Measurements from ENCODE around the gene WIZ.
"Not testable (repeated sequence)": the region's sequence is repeated elsewhere in the genome, so short reads cannot be mapped to it uniquely, and the experiment has no call there.

WIZ gene

DNA sequence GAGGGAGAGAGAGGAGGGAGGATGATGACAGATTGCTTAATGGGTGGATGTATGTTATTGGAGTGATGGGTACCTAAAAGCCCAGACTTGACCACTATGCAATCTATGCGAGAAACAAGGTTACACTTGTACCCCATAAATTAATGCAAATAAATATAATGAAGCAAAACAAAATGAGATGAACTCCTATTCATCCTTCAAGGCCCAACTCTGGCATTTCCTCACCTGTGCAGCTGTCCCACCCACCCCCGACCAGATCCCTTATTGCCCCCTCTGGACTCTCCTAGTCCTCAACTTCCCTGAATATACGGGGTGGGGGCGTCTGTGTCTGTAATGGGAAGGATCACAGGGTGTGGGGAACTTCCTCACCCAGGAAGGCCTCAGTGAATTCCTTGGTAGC, 25.4 kb upstream of the WIZ start:
- Histone ChIP-seq H3K4me1 (ENCODE audit: insufficient read depth, low read length) (no peaks in the 10 kb centered on the region), H3K9me3 (ENCODE audit: control insufficient read depth, insufficient read depth, low read length) (no peaks in the 10 kb centered on the region), H3K36me3 (ENCODE audit: insufficient read depth, low read length) (no peaks in the 10 kb centered on the region), H3K9ac (ENCODE audit: low read depth, low read length) (no peak overlapping the region)

DNA sequence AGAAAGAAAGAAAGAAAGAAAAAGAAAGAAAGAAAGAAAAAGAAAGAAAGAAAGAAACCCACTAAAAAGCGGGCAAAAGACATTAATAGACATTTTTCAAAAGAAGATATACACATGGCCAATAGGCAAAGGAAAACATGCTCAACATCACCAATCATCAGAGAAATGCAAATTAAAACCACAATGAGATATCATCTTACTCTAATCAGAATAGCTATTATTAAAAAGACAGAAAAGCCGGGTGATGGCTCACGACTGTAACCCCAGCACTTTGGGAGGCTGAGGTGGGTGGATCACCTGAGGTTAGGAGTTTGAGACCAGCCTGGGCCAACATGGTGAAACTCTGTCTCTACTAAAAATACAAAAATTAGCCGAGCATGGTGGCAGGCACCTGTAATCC, 24.1 kb upstream of the WIZ start:
- H3K4me1 ChIP-seq (ENCODE audit: insufficient read depth, low read length) = not testable (repeated sequence)

DNA sequence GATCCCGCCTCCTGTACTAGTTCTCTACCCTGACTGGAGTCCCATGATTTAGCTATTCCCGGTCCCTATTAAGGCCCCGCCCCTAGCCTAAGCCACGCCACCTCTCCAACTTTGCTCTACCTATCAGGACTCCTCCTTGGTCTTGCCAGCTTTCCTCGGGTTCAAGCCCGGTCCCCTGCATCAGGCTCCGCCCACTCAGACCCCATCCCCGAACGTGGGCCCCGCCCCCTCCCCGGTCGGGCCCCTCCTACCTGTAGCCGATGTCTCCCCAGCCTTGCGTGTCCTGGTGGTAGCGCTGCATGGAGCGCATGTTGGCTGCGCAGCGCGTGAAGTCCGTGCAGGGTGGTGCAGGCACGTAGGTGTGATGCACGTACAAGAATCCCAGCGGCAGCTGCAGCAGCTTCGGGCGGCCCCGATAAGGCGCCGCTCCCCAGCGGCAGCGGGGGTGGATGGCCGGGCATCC, 21.9 kb upstream of the WIZ start:
- H3K36me3 ChIP-seq (ENCODE audit: insufficient read depth, low read length) = no peaks in the 10 kb centered on the region
- H3K9me3 ChIP-seq (ENCODE audit: control insufficient read depth, insufficient read depth, low read length) = no peaks in the 10 kb centered on the region
- H3K9ac ChIP-seq (ENCODE audit: low read depth, low read length) = peak overlapping the region; percentile 58; the same call in 1 of the 2 replicates
- peaks cover 5% of the 10 kb centered on the region; the same call in 1 of the 2 replicates for H3K4me1 ChIP-seq (ENCODE audit: insufficient read depth, low read length)

More for the DNA sequence above, 24.1 kb upstream of the WIZ start:
- H3K9me3 ChIP-seq (ENCODE audit: control insufficient read depth, insufficient read depth, low read length); H3K36me3 ChIP-seq (ENCODE audit: insufficient read depth, low read length); H3K9ac ChIP-seq (ENCODE audit: low read depth, low read length): not testable (repeated sequence)

DNA sequence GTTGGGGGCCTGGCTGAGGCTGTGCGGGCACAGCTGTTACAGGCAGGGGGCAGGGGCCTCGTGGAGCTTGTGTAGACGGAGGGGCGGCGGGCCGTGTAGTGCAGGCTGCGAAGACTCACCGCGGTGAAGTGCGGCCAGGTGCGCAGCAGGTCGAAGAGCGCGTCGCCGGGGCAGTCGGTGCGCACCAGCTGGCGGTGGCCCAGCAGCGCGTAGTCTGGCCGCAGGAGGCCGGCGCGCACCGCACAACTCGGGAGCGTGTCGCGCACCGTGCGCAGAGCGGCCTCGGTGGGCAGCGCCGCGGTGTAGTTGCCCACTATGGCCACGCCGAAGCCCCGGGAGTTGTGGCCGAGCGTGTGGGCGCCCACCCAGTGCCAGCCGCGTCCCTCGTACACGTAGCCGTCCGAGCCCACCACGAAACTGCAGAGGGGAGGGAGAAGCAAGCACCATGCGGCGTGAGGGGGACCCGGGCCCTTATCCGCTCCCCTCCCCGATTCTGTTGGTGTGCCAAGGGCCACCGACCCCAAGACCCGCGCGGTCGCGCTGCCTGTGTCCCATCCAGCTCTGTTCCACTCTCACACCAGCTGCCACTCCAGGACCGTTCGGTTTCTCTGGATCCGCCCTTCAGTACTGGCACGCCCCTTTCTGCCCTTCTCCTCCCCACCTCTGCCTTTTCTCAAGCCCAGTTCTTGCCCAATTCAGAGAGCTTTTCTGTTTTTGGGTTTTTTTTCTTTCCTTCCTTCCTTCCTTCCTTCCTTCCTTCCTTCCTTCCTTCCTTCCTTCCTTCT, 19.9 kb upstream of the WIZ start:
- peak overlapping the region; percentile 47; the same call in 1 of the 2 replicates for H3K9ac ChIP-seq (ENCODE audit: low read depth, low read length)

DNA sequence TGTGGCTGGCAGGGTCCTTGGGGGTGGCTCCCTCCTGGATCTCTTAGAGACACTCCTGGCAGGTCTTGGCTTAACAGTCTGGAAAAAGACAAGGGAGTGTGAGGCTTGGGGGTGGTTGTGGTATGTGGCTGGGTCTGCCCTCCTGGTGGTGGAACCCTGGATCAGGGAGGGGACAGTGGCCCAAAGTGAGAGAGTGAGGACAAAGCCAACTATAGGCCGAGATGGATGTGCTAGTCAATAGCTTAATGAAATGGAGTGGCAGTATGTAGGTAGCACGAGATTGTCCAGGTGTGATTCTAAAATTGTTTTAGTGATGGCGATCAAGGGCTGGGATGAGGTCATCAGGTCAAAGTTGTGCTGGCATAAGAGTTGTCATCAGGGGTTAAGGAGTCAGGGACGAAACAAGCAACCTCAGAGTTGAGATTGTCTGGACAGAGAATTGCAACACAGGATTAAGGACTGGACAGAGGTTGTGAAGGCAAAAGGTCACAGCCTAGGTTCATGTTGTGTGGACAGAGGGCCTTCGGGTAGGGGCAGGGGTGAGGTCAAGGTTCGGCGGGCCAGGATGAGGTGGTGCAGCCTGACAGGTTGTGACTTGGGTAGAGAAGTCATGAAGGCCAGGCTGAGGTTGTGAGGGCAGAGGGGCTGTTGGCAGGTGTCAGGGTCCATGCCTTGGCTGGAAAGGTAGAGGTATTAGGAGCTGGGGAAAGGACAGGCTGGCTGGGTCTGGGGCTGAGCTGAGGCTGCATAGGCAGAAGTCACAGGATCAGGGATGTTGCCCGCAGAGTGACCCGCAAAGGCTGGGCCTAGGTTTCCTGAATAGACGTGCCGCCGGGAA, 19.1 kb upstream of the WIZ start:
- no peaks in the 10 kb centered on the region for H3K36me3 ChIP-seq (ENCODE audit: insufficient read depth, low read length)
- peak overlapping the region; percentile 47; the same call in 1 of the 2 replicates for H3K9ac ChIP-seq (ENCODE audit: low read depth, low read length)
- no peaks in the 10 kb centered on the region for H3K9me3 ChIP-seq (ENCODE audit: control insufficient read depth, insufficient read depth, low read length)
- H3K4me1 ChIP-seq (ENCODE audit: insufficient read depth, low read length) = peaks cover 5% of the 10 kb centered on the region; the same call in 1 of the 2 replicates

More for the DNA sequence above, 19.9 kb upstream of the WIZ start:
- Histone ChIP-seq H3K36me3 (ENCODE audit: insufficient read depth, low read length) (no peaks in the 10 kb centered on the region), H3K4me1 (ENCODE audit: insufficient read depth, low read length) (peaks cover 5% of the 10 kb centered on the region; the same call in 1 of the 2 replicates), H3K9me3 (ENCODE audit: control insufficient read depth, insufficient read depth, low read length) (no peaks in the 10 kb centered on the region)

DNA sequence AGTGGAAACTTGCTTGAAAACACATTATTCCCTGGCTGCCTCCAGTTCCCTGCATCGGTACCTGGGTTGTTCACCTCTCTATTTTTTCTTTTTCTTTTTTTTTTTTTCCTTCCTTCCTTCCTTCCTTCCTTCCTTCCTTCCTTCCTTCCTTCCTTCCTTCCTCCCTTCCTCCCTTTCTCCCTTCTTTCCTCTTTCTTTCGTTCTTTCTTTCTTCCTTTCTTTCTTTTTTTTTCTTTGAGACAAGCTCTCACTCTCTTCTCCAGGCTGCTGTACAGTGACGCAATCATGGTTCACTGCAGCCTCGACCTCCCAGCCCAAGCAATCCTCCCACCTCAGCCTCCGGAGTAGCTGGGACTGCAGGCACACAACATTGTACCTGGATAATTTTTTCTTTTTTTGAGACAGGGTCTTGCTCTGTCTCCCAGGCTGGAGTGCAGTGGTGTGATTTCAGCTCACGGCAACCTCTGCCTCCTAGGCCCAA, 18.0 kb upstream of the WIZ start:
- H3K36me3 ChIP-seq (ENCODE audit: insufficient read depth, low read length) = no peaks in the 10 kb centered on the region
- H3K9ac ChIP-seq (ENCODE audit: low read depth, low read length) = no peak overlapping the region
- peaks cover 5% of the 10 kb centered on the region; the same call in 1 of the 2 replicates for H3K4me1 ChIP-seq (ENCODE audit: insufficient read depth, low read length)
- no peaks in the 10 kb centered on the region for H3K9me3 ChIP-seq (ENCODE audit: control insufficient read depth, insufficient read depth, low read length)

DNA sequence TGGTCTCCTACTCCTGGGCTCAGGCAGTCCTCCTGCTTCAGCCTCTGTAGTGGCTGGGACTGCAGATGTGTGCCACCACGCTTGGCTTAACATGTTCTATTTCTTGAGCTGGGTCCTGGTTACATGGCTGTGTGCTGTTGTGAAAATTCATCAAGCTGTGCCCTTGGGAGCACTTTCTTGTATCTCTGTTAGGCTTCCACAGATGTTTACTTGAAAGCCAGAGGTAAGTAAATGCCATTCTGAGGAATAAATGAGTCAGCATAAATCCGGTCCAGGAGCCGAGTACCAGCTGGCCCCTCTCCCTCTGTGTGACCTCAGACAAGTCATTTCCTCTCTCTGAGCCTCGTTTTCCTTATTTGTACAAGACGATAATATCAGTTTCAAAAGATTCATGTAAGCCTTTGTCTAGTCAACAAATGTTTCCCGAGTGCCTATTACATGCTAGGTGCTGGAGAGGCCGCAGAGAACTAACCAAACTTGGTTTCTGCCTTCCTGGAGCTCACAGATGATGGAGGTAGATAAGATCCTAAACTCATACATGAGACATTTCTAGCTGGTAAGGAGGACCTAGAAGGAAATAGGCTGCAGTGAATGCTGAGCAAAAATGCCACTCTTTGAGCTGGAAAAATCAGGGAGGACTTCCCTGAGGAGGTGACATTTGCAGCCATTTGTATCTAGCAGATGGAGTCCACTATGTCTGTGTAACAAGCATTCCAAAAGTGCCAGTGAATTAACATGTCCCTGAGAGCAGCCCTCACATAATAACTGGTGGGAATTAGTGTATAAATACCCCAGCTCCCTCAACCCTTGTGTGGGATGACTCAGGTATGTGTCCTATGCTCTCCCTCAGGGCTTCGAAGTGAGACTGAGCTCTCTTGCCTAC, 17.3 kb upstream of the WIZ start:
- H3K4me1 ChIP-seq (ENCODE audit: insufficient read depth, low read length) = peaks cover 5% of the 10 kb centered on the region; the same call in 1 of the 2 replicates
- no peaks in the 10 kb centered on the region for H3K9me3 ChIP-seq (ENCODE audit: control insufficient read depth, insufficient read depth, low read length)
- no peak overlapping the region for H3K9ac ChIP-seq (ENCODE audit: low read depth, low read length)
- no peaks in the 10 kb centered on the region for H3K36me3 ChIP-seq (ENCODE audit: insufficient read depth, low read length)

DNA sequence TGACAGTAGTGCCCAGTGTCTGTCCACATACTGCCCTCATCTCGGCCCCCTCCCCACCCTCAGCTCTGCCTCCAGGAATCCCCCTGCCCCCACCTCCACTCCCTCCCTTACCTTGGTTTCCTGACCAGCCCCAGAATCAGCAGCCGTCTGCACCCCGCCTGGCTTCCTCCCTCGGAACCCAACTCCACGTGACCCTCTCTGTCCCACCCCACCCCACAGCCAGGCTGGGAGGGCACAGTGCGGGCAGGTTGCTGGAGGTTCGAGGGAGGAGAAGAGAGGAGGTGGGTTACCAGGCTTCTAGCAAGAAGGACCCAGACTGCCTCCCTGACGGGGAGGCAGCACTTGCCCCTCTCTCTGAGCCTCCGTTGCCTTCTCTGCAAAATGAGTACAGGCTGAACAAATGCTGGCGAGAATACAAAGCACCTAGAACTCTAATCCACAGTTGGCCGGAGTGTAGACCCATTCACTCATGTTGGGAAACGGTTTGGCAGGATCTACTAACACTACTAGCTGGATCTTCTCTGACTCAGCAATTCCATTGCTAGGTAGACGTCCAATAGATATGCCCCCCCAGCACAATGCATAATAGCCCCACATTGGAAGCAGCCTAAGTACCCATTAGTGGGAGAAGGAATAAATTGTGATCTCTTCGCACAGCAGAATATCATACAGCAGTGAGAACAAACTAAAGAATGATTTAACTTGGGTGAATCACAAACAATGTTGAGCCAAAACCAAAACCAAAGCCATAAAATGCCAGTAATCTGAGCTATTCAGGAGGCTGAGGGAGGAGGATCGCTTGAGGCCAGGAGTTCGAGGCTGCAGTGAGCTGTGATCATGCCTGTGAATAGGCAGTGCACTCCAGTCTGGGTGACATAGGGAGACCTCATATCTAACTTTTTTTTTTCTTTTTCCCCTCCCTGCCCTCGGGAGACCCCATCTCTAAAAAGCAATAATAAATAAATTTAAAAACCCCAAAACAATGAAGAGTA, 14.9 kb upstream of the WIZ start, which contains the start of gene RASAL3:
RASAL3 (minus strand) TSS at position 151 of the 992 bp plus-strand sequence. CDS start 186 bp downstream, outside the sequence.
- H3K4me1 ChIP-seq (ENCODE audit: insufficient read depth, low read length) = peaks cover 5% of the 10 kb centered on the region; the same call in 1 of the 2 replicates
- H3K9ac ChIP-seq (ENCODE audit: low read depth, low read length) = peak within 1 kb of the TSS; percentile 53; the same call in 1 of the 2 replicates
- no peaks in the 10 kb centered on the region for H3K36me3 ChIP-seq (ENCODE audit: insufficient read depth, low read length)
- no peaks in the 10 kb centered on the region for H3K9me3 ChIP-seq (ENCODE audit: control insufficient read depth, insufficient read depth, low read length)

DNA sequence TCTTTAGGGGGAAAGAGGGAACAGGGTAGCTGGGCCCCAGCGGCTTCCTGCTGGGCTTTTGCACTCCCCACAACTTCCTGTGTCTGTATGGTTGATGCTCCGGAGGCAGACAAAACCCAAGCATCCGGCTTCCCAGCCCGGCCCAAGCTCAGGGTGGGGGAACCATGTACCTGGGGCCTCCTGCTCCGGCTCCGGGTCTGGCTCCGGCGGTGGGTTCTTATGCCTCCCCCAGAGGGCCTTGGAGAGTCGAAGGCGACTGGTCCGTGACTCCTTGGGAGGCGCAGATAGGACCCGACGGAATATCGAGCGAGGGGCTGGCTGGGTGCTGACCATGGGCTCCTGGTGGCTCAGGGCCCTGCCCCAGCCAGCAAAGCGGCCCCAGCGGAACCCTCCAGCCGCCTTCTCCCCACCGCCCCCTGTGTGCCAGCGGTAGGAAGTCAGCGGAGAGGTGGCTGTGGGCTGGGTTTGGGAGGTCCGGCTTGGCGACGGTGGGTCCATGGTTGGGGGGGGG, 14.2 kb upstream of the WIZ start:
- H3K9me3 ChIP-seq (ENCODE audit: control insufficient read depth, insufficient read depth, low read length) = no peaks in the 10 kb centered on the region
- peak overlapping the region; percentile 53; the same call in 1 of the 2 replicates for H3K9ac ChIP-seq (ENCODE audit: low read depth, low read length)
- H3K36me3 ChIP-seq (ENCODE audit: insufficient read depth, low read length) = no peaks in the 10 kb centered on the region
- H3K4me1 ChIP-seq (ENCODE audit: insufficient read depth, low read length) = 0 out of 2 replicates have a peak, but pooled peaks cover under 1% of the 10 kb centered on the region

DNA sequence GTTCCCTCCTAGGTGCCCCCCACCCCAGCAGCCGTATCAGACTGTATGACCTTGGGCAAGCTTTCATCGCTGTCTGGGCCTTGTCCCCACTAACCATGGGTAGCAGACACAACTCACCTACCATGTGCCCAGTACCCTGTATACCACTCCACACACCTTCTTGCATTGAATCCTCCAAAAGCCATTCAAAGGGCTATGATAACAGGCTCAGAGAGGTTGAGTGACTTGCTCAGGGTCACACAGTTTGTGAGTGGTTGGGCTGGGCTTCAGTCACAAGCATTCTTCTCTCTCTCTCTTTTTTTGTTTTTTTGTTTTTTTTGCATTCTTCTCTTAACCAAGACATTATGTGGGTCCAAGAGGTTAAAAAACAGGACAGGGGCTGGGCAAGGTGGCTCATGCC, 11.9 kb upstream of the WIZ start:
- Histone ChIP-seq H3K4me1 (ENCODE audit: insufficient read depth, low read length) (no peaks in the 10 kb centered on the region; the same call in 1 of the 2 replicates), H3K9me3 (ENCODE audit: control insufficient read depth, insufficient read depth, low read length) (no peaks in the 10 kb centered on the region), H3K36me3 (ENCODE audit: insufficient read depth, low read length) (no peaks in the 10 kb centered on the region), H3K9ac (ENCODE audit: low read depth, low read length) (no peak overlapping the region)

DNA sequence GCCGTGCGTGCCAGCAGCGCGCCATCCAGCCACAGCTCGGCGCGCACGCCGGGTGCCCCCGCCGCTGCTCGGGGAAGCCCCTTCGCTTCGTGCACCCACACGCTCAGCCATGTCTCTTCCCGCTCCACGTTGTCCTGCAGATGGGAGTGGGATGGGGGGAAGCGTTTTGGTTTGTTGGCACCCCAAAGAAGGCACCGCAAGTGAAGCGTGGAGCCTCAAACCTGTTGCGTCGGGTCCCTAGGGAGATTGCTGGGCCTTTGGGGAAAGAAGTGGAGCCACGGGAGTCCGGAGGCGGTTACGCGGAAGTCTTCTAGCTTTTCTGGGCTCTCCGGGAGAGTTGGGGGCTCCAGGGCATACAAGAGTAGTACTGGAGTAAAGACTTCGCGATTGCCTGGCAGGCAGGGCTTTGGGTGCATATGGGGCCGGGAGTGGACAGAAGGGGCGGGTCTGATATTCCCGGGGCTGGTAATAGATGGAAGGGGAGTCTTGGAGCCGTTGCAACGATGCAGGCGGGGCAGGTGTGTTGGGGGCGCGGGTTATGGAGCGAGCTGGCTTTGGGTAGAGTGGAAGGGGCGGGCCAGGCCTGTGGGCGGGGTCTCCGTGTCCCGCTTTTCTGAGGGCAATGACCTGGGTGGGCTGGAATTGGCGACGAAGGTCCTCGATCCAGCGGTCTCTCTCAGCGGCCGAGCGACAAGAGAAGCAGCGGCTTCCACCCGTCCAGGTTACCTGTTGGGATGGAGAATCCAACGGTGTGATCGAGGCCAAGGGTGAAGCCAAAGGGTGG, 8.1 kb upstream of the WIZ start:
- Histone ChIP-seq H3K9ac (ENCODE audit: low read depth, low read length) (peak overlapping the region; percentile 51; the same call in 1 of the 2 replicates), H3K9me3 (ENCODE audit: control insufficient read depth, insufficient read depth, low read length) (no peaks in the 10 kb centered on the region), H3K36me3 (ENCODE audit: insufficient read depth, low read length) (no peaks in the 10 kb centered on the region)

More for the DNA sequence above, 8.1 kb upstream of the WIZ start:
- no peaks in the 10 kb centered on the region; the same call in 1 of the 2 replicates for H3K4me1 ChIP-seq (ENCODE audit: insufficient read depth, low read length)
